IPS-NIHi7 (cell line): Measurements from ENCODE around the gene PDE1A.

Experiments used
- DNase-seq: peaks from one replicate; pipeline ENCODE4 v3.0.0; 2012; ENCODE audit warnings: mixed read lengths; ENCODE audit errors: extremely low spot score

Gene PDE1A

GRCh38 chr2:182359027-182359989, 67.5 kb downstream of the PDE1A start:
- no peak for DNase-seq

GRCh38 chr2:182358601-182359000, 68.2 kb downstream of the PDE1A start:
- DNase-seq, result no peak

- DNase-seq, result no peak
These were observed 71.0 kb downstream of the PDE1A start for GRCh38 chr2:182355815-182356214.

GRCh38 chr2:182351427-182351826, 75.4 kb downstream of the PDE1A start:
- no peak for DNase-seq

GRCh38 chr2:182349268-182349667, 77.6 kb downstream of the PDE1A start:
- DNase-seq, result no peak

- no peak for DNase-seq
These were observed 81.5 kb downstream of the PDE1A start for GRCh38 chr2:182345384-182345783.

- DNase-seq, result no peak
These were observed 96.2 kb downstream of the PDE1A start for GRCh38 chr2:182330451-182331305.

- DNase-seq, result no peak
These were observed 102.2 kb downstream of the PDE1A start for GRCh38 chr2:182324665-182325064.

GRCh38 chr2:182321096-182321495, 105.7 kb downstream of the PDE1A start:
- no peak for DNase-seq

- DNase-seq, result no peak
These were observed 107.0 kb downstream of the PDE1A start for GRCh38 chr2:182319556-182320505.

GRCh38 chr2:182318466-182319220, 108.2 kb downstream of the PDE1A start:
- no peak for DNase-seq

GRCh38 chr2:182316950-182317349, 109.9 kb downstream of the PDE1A start:
- no peak for DNase-seq

GRCh38 chr2:182302972-182303371, 123.9 kb downstream of the PDE1A start:
- no peak for DNase-seq

- no peak for DNase-seq
These were observed 124.7 kb downstream of the PDE1A start for GRCh38 chr2:182302174-182302573.

GRCh38 chr2:182301093-182301492, 125.7 kb downstream of the PDE1A start:
- DNase-seq, result no peak

- DNase-seq, result no peak
These were observed 126.2 kb downstream of the PDE1A start for GRCh38 chr2:182300608-182301007.

GRCh38 chr2:182299632-182300031, 127.2 kb downstream of the PDE1A start:
- no peak for DNase-seq

GRCh38 chr2:182298456-182298855, 128.4 kb downstream of the PDE1A start:
- no peak for DNase-seq

- DNase-seq, result no peak
These were observed 135.5 kb downstream of the PDE1A start for GRCh38 chr2:182291296-182291695.

GRCh38 chr2:182283512-182283911, 143.3 kb downstream of the PDE1A start:
- DNase-seq, result no peak

- no peak for DNase-seq
These were observed 145.6 kb downstream of the PDE1A start for GRCh38 chr2:182281276-182281675.
